C4-2B (cell line): Measurements from ENCODE around the gene UGT2B7.
"Not testable (repeated sequence)": the region's sequence is repeated elsewhere in the genome, so short reads cannot be mapped to it uniquely, and the experiment has no call there.

ENCODE experiments used
- H3K27ac ChIP-seq: fragments of 450-650 bp; 2 replicates; pipeline ENCODE4 v1.5.1; 2017
- ZFX ChIP-seq: fragments of 450-650 bp; IDR thresholded peaks from 2 replicates; pipeline ENCODE4 v1.6.1; 2017
- TF ChIP-seq, protein P1 (sequence below): fragments of 450-650 bp; conservative IDR thresholded peaks from 2 replicates; pipeline ENCODE4 v1.5.1; 2017; ENCODE audit warnings: mild to moderate bottlenecking

Gene UGT2B7

DNA sequence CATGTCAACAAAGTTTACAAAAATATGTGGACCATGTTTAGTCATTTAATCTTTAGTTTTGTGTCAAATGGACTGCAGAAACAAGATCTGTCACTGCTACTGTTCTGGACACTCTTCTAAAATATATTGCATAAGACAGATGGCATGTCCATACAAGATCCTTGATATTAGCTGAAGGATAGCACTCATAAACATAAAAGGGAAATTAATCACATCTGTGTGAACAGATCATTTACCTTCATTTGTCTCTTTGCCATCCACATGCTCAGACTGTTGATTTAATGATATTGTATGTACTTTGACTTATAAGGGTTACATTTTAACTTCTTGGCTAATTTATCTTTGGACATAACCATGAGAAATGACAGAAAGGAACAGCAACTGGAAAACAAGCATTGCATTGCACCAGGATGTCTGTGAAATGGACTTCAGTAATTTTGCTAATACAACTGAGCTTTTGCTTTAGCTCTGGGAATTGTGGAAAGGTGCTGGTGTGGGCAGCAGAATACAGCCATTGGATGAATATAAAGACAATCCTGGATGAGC is at the start of gene UGT2B7:
TSS of gene UGT2B7 (plus strand) at position 364 of the 546 bp plus-strand sequence. CDS start at position 411, 47 bp downstream.
- H3K27ac ChIP-seq = no peak within 1 kb of the TSS; the same call in 1 of the 2 replicates
- no peak for TF ChIP-seq ZFX
- TF ChIP-seq, protein P1, sequence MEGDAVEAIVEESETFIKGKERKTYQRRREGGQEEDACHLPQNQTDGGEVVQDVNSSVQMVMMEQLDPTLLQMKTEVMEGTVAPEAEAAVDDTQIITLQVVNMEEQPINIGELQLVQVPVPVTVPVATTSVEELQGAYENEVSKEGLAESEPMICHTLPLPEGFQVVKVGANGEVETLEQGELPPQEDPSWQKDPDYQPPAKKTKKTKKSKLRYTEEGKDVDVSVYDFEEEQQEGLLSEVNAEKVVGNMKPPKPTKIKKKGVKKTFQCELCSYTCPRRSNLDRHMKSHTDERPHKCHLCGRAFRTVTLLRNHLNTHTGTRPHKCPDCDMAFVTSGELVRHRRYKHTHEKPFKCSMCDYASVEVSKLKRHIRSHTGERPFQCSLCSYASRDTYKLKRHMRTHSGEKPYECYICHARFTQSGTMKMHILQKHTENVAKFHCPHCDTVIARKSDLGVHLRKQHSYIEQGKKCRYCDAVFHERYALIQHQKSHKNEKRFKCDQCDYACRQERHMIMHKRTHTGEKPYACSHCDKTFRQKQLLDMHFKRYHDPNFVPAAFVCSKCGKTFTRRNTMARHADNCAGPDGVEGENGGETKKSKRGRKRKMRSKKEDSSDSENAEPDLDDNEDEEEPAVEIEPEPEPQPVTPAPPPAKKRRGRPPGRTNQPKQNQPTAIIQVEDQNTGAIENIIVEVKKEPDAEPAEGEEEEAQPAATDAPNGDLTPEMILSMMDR = no peak

DNA sequence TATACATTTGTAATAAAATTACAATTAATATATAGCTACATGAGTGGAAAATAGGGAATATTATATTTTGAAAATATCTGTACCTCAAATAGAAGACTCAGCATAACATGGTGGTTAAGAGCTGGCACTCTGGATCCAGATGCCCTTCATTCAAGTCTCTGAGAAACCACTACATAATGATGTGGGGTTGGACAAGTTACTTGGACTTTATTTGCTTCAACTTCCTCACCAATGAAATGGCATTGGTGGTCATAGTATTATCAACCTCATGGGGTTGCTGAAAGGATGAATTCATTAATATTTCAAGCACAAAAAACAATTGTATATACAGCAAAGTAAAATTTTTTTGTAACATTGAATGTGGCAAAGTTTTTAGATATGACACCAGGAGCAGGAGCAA is 46.4 kb upstream of the UGT2B7 start:
- no peak overlapping the region for H3K27ac ChIP-seq
- no peak for TF ChIP-seq ZFX
- TF ChIP-seq, protein P1 = no peak

DNA sequence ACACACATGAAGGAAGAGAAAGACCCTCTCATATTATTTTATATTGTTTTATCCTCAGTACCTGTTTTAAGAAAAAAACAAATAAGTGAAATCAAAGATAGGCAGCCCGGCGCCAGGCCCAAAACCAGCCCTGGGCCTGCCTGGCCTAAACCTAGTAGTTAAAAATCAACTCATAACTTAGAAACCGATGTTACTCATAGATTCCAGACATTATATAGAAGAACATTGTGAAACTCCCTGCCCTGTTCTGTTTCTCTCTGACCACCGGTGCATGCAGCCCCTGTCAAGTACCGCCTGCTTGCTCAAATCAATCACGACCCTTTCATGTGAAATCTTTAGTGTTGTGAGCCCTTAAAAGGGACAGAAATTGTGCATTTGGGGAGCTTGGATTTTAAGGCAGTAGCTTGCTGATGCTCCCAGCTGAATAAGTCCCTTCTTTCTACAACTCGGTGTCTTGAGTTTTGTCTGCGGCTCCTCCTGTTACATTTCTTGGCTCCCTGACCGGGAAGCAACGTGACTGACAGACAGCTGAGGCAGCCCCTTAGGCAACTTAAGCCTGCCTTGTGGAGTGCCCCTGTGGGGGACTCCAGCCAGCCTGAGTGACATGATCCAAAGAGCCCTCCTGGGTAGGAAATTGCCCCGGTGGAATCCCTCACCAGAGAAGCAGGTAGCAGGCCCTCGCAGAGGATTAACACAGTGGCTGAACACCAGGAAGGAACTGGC is 45.3 kb upstream of the UGT2B7 start:
- H3K27ac ChIP-seq = not testable (repeated sequence)

DNA sequence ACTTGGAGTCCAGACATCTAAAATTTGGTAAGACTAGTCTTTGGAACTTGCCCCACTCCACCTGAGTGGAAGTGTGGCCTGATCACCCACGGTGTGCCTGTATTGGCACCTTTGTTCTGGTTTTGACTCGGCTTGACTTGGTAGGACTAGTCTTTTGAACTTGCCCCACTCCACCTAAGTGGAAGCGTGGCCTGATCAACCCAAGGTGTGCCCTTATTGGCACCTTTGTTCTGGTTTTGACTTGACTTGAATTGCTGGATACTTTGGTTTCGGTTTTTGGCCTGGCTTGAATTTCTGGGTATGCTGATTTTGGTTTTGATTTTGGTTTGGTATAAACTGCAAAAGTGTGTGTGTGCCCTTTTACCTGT is 44.7 kb upstream of the UGT2B7 start:
- H3K27ac ChIP-seq = no peak overlapping the region
- TF ChIP-seq, protein P1 = no peak
- no peak for TF ChIP-seq ZFX

DNA sequence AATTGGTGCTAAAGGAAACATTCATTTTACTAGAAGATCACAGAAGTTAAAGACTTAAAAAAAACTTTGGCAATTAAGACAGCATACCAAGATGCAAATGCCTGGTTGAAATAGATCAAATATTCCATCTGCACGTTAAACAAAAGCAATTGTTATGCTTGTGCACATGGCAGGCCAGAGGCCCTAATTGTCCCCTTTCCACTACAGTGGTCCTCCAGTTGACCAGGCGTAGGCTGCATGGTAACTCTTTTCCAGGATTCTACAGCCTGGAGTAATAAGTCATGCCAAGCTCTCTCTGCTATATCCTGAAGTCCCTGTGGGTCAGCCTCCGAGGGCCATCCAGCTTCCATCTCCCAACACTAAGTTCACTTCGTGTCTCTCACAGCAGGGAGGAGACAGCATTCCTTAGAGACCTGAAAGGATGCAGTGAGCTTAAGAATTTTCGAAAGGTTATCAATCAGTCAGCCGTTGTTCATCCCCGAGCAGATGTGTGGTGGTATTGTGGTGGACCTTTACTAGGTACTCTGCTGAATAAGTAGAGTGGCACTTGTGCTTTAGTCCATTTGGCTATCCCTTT is 42.9 kb upstream of the UGT2B7 start:
- not testable (repeated sequence) for H3K27ac ChIP-seq

DNA sequence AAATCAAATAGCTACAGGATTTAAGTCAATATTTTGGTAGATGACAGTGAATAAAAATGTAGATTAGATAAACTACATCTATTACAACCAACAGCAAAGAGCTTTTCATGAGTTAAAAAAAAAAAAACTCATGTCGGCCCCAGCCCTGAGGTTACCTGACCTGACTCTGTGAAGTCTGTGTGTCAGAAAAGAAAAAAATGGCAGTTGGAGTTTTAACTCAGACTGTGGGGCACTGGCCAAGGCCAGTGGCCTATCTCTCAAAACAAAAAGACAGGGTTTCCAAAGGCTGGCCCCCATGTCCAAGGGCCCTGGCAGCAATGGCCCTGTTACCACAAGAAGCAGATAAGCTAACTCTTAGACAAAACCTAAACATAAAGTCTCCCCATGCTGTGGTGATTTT is 42.2 kb upstream of the UGT2B7 start:
- not testable (repeated sequence) for H3K27ac ChIP-seq

DNA sequence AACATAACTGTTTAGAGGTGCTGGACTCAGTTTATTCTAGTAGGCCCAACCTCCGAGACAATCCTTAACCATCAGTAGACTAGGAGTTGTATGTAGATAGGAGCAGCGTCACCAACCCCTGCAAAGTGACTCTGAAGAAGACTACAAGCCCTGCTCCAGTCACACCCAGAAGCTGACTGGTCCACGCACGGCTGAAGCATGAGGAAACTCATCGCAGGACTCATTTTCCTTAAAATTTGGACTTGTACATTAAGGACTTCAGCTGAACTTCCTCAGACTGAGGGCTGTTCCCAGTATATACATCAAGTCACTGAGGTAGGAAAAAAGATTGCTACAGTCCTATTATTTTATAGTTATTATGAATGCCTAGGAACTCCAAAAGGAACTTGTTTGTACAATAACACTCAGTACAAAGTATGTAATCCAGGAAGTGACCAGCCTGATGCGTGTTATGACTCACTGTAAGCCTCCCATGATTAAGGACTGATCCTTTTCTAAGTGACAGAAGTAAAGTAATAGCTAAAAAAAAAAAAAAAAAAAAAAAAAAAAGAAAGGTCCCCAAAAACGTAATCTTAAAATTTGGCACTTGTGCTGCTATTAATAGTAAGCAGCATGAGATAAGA is 41.6 kb upstream of the UGT2B7 start:
- TF ChIP-seq ZFX = no peak
- TF ChIP-seq, protein P1 = no peak
- H3K27ac ChIP-seq = no peak overlapping the region

DNA sequence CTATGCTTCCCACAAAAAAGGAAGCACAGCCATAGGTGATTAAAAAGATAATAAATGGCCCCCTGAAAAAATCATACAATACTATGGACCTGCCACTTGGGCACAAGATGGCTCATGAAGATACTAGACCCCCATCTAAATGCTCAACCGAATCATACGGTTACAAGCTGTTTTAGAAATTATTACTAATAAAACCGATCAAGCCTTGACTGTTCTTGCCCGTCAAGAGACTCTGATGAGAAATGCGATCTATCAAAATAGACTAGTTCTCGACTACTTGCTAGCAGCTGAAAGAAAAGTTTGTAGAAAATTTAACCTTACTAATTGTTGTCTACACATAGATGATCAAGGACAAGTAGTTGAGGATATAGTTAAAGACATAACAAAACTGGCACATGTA is 40.1 kb upstream of the UGT2B7 start:
- H3K27ac ChIP-seq = no peak overlapping the region
- no peak for TF ChIP-seq ZFX
- TF ChIP-seq, protein P1 = no peak
